Measurements from ENCODE around the gene KCNQ1.

GRCh38 chr11:2507212-2507901 is 62.5 kb downstream of the KCNQ1 start:
- TF ChIP-seq POLR2A (IDR thresholded peaks at IDR 0.05) = no peak
- TF ChIP-seq CTCF (IDR thresholded peaks at IDR 0.05) = no peak
- TF ChIP-seq POLR2AphosphoS5 (IDR thresholded peaks at IDR 0.05; ENCODE audit: insufficient read depth in 1 of 2, low read depth in 1 of 2) = no peak
